A673 (cell line): ENCODE measurements around the gene RAPGEF5. TPM values are rescaled to one million over a fixed set of nuclear protein-coding genes. Genes with fewer than 3 reads are reported as not detected.

Source experiments
- BruUV-seq: library from RNA; stranded (reverse); fragments of 400-500 nt; replicated peaks from 2 replicates; lab custom pipeline; 2021; lab: Mats Ljungman, UMichigan
- CTCF ChIA-PET: fragments of 300-600 bp; sonication (Branson Sonifier 250); formaldehyde crosslinking; loops from one replicate; lab custom pipeline; 2022; ENCODE audit warnings: antibody characterized with exemption; lab: Charles Lee
- POLR2A ChIA-PET: fragments of 300-600 bp; sonication (Branson Sonifier 250); formaldehyde crosslinking; loops from one replicate; lab custom pipeline; 2022; ENCODE audit warnings: antibody characterized with exemption; ENCODE audit not compliant: low non-redundant PET; lab: Charles Lee
- DNase-seq: peaks from one replicate; pipeline ENCODE4 v3.0.0-alpha.2; 2015; ENCODE audit warnings: low spot score
- H3K27ac ChIP-seq: fragments of 200-600 bp; sonication (generic); 2 replicates; pipeline ENCODE4 v1.5.1; 2016; ENCODE audit warnings: mixed run types, low read depth, mild to moderate bottlenecking, mixed read lengths, antibody characterized with exemption, low read length; ENCODE audit not compliant: poor library complexity, severe bottlenecking
- H3K27me3 ChIP-seq: fragments of 200-600 bp; sonication (generic); replicated peaks from 2 replicates; pipeline ENCODE4 v1.6.1; 2017; ENCODE audit warnings: mixed run types, low read depth, mild to moderate bottlenecking, mixed read lengths, antibody characterized with exemption, low read length; ENCODE audit not compliant: insufficient read depth, poor library complexity
- H3K36me3 ChIP-seq: fragments of 200-600 bp; sonication (generic); 2 replicates; pipeline ENCODE4 v1.6.1; 2016; ENCODE audit warnings: mixed run types, mild to moderate bottlenecking, mixed read lengths, antibody characterized with exemption, low read length; ENCODE audit not compliant: insufficient read depth, poor library complexity, severe bottlenecking
- H3K4me1 ChIP-seq: fragments of 200-600 bp; sonication (generic); 2 replicates; pipeline ENCODE4 v1.6.1; 2017; ENCODE audit warnings: mixed run types, mild to moderate bottlenecking, mixed read lengths, antibody characterized with exemption, low read length; ENCODE audit not compliant: insufficient read depth, poor library complexity, severe bottlenecking
- H3K4me3 ChIP-seq: fragments of 200-600 bp; sonication (generic); 2 replicates; pipeline ENCODE4 v1.5.1; 2016; ENCODE audit warnings: low read depth, mixed run types, mild to moderate bottlenecking, mixed read lengths, low read length; ENCODE audit not compliant: poor library complexity, severe bottlenecking
- H3K9me3 ChIP-seq: fragments of 200-600 bp; sonication (generic); 2 replicates; pipeline ENCODE4 v1.6.1; 2016; ENCODE audit warnings: mixed run types, low read depth, mild to moderate bottlenecking, mixed read lengths, antibody characterized with exemption, low read length; ENCODE audit not compliant: poor library complexity, severe bottlenecking
- EZH2 ChIP-seq: fragments of 200-600 bp; sonication (generic); IDR thresholded peaks from 2 replicates; pipeline ENCODE4 v1.6.1; 2017; ENCODE audit warnings: borderline replicate concordance, low read depth, mild to moderate bottlenecking, mixed read lengths, antibody characterized with exemption, low read length; ENCODE audit not compliant: poor library complexity, severe bottlenecking
- intact Hi-C: fragments of 100-400 bp; cut with micrococcal nuclease; formaldehyde crosslinking; loops from one replicate; pipeline ENCODE4 v1.10.0; 2022; ENCODE audit not compliant: unreplicated experiment
- total RNA-seq: library from RNA; stranded (reverse); gene quantifications from 2 replicates; pipeline ENCODE4 v1.2.3, GENCODE V29; 2021
- TF ChIP-seq, protein P1 (sequence below): fragments of 300-800, 200-600 bp; sonication (generic); conservative IDR thresholded peaks from 2 replicates; pipeline ENCODE4 v1.5.1; 2017; ENCODE audit warnings: low read depth, mild to moderate bottlenecking, antibody characterized with exemption, low read length, moderate library complexity, mixed read lengths

RAPGEF5 gene
- total RNA-seq, 1 experiment from 2014 or later, result 10.7 TPM

DNA sequence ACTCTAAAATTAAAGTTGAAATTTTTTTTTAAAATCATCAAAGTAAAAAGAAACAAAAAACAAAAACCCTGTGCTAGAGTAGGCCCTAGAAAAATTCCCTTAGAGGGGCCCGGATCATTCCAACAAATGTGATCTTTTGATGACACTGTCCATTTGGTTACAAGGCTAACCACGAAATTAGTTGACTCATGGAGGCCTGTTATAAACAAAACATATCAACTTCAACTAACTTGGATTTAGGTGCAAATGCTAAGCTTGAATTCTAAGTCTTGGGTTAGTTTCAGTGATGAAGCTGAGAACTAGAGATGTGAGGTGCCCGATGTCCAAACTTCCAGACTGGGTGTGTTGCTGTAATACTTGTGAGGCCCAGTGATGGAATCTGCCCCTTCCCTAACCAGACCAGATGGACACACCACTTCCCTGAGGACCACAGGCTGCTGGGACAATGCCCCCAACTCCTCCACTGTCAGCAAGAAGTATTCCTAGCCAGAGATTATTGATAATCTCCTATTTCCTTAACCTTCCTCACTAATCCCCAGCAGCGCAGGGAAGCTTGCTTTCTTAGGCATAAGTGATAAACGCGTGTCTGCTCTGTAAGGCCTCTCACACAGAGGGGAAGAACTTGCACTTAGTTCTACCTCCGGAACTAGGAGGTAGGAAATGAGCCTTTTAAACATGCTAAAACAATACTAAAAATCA is 108.7 kb downstream of the RAPGEF5 start:
- intact Hi-C loops, result no loop called here
- CTCF ChIA-PET, result no interaction called here

DNA sequence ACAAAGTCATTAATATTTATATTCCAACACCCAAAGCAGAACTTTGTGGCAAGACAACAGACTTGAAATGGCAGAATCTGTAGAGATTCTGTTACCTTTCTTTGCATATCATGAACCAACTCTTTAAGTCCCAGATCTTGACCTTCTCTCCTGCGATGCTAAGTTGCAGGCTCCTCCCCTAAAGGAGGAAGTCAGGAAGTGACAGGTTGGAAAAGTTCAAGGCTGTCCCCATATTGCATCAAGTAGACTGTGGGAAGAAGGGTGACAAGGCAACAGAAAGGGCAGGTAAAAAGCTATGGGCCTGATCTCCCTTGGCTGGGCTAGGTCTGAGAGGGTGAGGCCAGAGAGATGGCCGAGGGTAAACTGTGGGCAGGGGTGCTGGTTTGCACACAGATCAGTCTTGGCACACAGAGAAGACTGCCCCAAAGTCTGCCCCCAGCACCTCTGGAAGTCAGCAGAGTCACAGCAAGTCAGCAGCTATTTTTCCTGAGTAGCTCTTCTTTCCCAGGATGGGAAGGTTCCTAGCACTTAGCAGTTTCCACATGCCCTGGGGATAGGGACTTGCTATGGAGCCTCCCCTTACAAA is 115.1 kb downstream of the RAPGEF5 start:
- POLR2A ChIA-PET, result no interaction called here
- H3K9me3 ChIP-seq, result peaks cover 7% of the 10 kb centered on the region
- no TSS peak for BruUV-seq
- H3K4me1 ChIP-seq, result no peaks in the 10 kb centered on the region
- no peak overlapping the region for H3K27ac ChIP-seq
- TF ChIP-seq, protein P1, sequence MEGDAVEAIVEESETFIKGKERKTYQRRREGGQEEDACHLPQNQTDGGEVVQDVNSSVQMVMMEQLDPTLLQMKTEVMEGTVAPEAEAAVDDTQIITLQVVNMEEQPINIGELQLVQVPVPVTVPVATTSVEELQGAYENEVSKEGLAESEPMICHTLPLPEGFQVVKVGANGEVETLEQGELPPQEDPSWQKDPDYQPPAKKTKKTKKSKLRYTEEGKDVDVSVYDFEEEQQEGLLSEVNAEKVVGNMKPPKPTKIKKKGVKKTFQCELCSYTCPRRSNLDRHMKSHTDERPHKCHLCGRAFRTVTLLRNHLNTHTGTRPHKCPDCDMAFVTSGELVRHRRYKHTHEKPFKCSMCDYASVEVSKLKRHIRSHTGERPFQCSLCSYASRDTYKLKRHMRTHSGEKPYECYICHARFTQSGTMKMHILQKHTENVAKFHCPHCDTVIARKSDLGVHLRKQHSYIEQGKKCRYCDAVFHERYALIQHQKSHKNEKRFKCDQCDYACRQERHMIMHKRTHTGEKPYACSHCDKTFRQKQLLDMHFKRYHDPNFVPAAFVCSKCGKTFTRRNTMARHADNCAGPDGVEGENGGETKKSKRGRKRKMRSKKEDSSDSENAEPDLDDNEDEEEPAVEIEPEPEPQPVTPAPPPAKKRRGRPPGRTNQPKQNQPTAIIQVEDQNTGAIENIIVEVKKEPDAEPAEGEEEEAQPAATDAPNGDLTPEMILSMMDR, result no peak
- no peak for TF ChIP-seq EZH2
- no peak overlapping the region for H3K4me3 ChIP-seq
- H3K27me3 ChIP-seq, result no peaks in the 10 kb centered on the region
- no peak for DNase-seq
- intact Hi-C loops, result no loop called here
- H3K36me3 ChIP-seq, result no peaks in the 10 kb centered on the region
- CTCF ChIA-PET, result no interaction called here

More for the DNA sequence above, 108.7 kb downstream of the RAPGEF5 start:
- DNase-seq, result no peak
- POLR2A ChIA-PET, result no interaction called here
- Histone ChIP-seq H3K4me1 (peaks cover 17% of the 10 kb centered on the region), H3K9me3 (peaks cover 7% of the 10 kb centered on the region), H3K4me3 (no peak overlapping the region), H3K36me3 (no peaks in the 10 kb centered on the region), H3K27me3 (no peaks in the 10 kb centered on the region), H3K27ac (no peak overlapping the region)
- TF ChIP-seq EZH2, result no peak
- TF ChIP-seq, protein P1, result no peak
- no TSS peak for BruUV-seq

DNA sequence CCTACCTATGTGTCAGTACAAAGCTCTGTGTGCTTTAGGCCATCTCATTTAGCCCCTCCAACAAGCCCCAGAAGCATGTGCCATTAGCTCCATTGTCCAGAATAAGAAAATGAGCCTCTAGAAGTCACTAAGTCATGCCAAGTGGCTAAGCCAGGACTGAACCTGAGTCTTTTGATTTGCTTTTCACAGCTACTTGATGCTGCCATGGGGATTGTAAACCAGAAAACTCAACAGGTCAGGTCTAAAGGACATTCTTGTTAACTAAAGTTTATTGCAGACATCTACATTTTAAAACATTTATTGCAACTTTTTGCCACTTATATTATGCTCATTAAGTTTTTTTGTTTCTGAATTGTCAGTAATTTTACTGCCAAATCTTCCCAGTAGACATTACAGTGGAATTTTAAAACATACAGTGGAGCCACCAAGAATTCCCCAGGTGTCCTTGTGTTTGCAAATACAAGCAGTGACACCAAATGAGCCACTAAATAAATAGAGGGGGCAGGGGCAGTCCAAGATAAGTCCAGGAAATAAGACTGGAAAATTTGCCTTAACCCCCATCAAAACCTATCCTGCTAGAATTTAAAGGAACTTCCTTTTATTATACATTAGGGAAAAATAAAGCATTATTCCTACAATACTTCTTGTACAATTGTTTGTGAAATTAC is 115.9 kb downstream of the RAPGEF5 start:
- intact Hi-C loops, result no loop called here
- no peak overlapping the region for H3K27ac ChIP-seq
- no TSS peak for BruUV-seq
- peaks cover under 1% of the 10 kb centered on the region for H3K9me3 ChIP-seq
- H3K4me1 ChIP-seq, result no peaks in the 10 kb centered on the region
- no peaks in the 10 kb centered on the region for H3K27me3 ChIP-seq
- CTCF ChIA-PET, result interaction anchor here (0.7 kb wide), 1 partner anchor 131 kb away, joined by 13 read pairs; no protein-coding TSS in a partner anchor
- no peak for TF ChIP-seq EZH2
- TF ChIP-seq, protein P1, result no peak
- POLR2A ChIA-PET, result no interaction called here
- DNase-seq, result no peak
- H3K36me3 ChIP-seq, result no peaks in the 10 kb centered on the region
- H3K4me3 ChIP-seq, result no peak overlapping the region
